Suppressor macrophage (primary cell): ENCODE results near the gene MLF2.
"Not testable (repeated sequence)": the region's sequence is repeated elsewhere in the genome, so short reads cannot be mapped to it uniquely, and the experiment has no call there.

Source experiments
- DNase-seq, 4 experiments: peaks; one replicate each; pipeline ENCODE4 v3.0.0-alpha.2; 2020 to 2022

The MLF2 gene

DNA sequence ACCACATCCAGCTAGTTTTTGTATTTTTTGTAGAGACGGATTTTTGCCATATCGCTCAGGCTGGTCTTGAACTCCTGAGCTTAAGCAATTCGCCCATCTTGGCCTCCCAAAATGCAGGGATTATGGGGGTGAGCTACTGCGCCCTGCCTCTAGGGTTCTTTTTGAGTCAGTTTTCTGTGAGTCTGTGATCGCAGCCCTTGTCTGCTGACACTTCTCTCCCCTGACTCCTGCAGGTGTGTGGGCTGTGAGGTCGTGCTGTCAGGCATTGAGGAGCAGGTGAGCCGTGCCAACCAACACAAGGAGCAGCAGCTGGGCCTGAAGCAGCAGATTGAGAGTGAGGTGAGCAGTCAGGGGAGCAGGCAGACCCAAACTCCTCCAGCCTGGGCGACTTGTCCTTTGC, 22.8 kb downstream of the MLF2 start:
- DNase-seq = no peak

DNA sequence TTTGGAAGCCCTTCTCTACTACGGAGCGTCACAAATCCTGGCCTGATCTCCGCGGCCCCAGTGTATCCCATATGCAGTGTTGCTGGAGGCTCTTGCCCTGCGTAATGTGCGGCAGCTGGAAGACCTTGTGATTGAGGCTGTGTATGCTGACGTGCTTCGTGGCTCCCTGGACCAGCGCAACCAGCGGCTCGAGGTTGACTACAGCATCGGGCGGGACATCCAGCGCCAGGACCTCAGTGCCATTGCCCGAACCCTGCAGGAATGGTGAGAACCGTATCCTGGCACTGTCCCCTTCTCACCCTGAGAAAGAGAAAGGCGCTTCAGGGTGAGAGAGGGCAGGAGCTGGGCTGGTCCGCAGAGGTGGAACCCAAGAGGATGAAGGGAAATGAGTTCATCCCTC, 23.8 kb downstream of the MLF2 start:
- no peak for DNase-seq

DNA sequence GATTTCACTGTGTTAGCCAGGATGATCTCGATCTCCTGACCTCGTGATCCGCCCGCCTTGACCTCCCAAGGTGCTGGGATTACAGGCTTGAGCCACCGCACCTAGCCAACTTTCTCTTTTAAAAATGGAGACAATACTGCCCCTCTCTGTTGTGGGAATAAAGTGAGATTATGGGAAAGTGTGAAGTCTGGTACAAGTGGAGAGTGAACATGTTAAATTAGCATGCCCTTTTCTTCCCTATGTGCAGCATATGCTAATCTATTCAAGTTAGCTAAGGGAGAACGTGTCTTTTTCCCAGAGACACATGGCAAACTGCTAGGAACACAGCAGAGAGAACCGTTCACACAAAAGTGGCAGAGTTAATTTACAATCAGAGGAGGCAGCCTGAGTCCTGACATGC, 27.6 kb downstream of the MLF2 start:
- DNase-seq = no peak

GRCh38 chr12:6724409-6724797, 28.5 kb downstream of the MLF2 start:
- peak; percentile 51 to 72 (median 67) for DNase-seq

- DNase-seq = peak; percentile 98 to 100 (median 99)
These were observed 29.1 kb downstream of the MLF2 start, which contains the start of gene COPS7A for GRCh38 chr12:6723607-6724408. TSS of gene COPS7A (plus strand) at chr12:6724046. CDS start at chr12:6724657, 611 bp downstream.

- no peak for DNase-seq
These were observed 30.1 kb downstream of the MLF2 start for GRCh38 chr12:6722863-6723262.

- DNase-seq = no peak
These were observed 36.0 kb downstream of the MLF2 start for GRCh38 chr12:6716874-6717437.

DNA sequence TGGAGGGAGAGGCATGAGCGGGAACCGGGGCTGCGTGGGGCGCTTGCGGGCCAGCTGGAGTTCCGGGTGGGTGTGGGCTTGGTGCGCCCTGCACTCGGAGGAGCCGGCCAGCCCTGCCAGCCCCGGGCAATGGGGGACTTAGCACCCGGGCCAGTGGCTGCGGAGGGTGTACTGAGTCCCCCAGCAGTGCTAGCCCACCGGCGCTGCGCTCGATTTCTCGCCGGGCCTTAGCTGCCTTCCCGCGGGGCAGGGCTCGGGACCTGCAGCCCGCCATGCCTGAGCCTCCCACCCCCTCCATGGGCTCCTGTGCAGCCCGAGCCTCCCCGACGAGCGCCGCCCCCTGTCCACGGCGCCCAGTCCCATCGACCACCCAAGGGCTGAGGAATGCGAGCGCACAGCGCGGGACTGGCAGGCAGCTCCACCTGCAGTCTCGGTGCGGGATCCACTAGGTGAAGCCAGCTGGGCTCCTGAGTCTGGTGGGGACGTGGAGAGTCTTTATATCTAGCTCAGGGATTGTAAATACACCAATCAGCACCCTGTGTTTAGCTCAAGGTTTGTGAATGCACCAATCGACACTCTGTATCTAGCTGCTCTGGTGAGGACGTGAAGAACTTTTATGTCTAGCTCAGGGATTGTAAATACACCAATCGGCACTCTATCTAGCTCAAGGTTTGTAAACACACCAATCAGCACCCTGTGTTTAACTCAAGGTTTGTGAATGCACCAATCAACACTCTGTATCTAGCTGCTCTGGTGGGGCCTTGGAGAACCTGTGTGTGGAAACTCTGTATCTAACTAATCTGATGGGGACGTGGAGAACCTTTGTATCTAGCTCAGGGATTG, 36.7 kb downstream of the MLF2 start:
- DNase-seq = not testable (repeated sequence)

DNA sequence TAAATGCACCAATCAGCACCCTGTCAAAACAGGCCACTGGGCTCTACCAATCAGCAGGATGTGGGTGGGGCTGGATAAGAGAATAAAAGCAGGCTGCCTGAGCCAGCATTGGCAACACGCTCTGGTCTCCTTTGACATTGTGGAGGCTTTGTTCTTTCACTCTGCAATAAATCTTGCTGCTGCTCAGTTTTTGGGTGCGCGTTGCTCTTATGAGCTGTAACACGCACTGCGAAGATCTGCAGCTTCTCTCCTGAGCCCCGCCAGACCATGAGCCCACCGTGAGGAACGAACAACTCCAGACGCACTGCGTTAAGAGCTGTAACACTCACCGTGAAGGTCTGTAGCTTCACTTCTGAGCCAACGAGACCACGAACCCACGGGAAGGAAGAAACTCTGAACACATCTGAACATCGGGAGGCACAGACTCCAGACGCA, 44.0 kb downstream of the MLF2 start:
- no peak for DNase-seq

DNA sequence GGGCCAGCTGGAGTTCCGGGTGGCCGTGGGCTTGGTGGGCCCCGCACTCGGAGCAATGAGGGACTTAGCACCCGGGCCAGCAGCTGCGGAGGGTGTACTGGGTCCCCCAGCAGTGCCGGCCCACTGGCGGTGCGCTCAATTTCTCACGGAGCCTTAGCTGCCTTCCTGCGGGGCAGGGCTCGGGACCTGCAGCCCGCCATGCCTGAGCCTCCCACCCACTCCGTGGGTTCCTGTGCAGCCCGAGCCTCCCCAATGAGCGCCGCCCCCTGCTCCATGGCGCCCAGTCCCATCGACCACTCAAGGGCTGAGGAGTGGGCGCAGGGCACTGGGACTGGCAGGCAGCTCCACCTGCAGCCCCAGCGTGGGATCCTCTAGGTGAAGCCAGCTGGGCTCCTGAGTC, 44.6 kb downstream of the MLF2 start:
- DNase-seq = not testable (repeated sequence)

DNA sequence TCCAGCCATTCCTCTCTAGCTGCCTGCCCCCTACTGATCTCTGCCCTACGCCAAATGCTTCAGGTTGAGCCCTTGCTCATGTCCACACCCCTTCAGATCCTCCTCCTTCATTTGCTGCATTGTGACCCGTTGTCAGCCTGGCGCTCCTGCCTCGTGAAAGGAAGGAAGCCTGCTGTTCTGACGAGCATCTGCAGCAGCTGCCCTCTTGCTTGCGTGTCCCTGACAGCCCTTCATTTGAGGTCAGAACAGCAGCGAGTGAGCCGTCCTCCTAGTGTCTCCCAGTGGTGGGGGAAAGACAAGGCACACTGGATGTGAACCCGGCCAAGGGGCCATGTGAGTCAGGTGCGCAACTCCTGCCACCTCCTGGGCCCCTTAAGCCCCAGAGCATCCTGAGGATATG, 49.3 kb downstream of the MLF2 start:
- peak; percentile 15 to 58 (median 41) for DNase-seq

- DNase-seq = no peak
These were observed 51.7 kb downstream of the MLF2 start for GRCh38 chr12:6701078-6701768.

DNA sequence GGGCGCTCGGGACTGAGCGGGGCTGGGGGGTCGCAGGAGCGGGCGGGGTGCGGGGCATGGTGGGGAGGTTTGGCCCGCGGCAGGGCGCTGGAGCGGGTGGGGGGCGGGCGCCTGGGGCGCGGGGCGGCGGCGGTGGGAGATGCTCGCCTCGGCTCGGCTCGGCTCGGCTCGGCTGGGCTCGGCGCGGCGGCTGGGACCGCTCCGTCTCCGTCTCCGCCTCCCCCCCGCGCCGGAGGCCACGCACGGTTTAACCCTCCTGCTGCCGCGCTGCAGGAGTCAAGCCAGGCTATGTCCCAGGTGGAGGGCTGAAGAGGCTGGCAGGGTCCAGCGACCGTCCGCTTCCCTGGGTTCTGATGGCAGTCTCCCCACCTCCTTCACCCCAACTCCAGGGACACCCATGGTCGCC, 52.3 kb downstream of the MLF2 start, which contains the start of gene PIANP:
Gene PIANP (minus strand): TSS at position 170 of the 406 bp plus-strand sequence. CDS start 2,754 bp downstream, outside the sequence.
- DNase-seq = peak in 1 of 4 experiments; percentile 38

DNA sequence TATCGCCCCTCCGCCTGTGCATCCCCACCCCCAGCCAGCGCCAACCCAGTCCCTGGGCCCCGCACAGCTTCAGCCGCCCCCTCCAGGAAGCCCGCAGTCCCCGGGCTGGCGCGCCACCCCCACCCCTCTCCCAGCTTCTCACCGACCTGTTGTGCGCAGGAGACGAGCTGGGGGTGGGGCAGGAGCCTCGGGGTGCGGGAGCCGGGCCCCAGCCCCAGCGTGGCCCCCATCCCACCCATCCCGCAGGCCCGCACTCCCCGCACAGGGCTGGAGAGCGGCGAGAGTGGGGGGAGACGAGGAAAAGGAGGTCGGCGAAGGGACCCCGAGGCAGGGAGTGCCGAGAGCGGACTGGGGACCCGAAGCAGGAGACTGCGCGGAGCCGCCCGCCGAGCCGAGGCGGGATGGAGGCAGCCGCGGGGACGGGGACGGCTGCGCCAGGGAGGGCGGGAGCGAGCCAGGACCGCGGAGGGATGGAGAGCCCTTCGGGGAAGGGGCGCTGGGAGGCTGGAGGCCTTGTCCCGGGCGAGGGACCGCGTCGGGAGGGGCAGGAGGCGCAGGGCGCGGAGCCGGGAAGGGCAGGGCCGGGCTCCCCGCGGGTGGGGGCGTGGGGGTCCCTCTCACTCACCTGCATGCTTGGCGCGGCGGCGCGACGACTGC, 52.8 kb downstream of the MLF2 start:
- DNase-seq = no peak

GRCh38 chr12:6699259-6699988, 53.5 kb downstream of the MLF2 start:
- DNase-seq = no peak

DNA sequence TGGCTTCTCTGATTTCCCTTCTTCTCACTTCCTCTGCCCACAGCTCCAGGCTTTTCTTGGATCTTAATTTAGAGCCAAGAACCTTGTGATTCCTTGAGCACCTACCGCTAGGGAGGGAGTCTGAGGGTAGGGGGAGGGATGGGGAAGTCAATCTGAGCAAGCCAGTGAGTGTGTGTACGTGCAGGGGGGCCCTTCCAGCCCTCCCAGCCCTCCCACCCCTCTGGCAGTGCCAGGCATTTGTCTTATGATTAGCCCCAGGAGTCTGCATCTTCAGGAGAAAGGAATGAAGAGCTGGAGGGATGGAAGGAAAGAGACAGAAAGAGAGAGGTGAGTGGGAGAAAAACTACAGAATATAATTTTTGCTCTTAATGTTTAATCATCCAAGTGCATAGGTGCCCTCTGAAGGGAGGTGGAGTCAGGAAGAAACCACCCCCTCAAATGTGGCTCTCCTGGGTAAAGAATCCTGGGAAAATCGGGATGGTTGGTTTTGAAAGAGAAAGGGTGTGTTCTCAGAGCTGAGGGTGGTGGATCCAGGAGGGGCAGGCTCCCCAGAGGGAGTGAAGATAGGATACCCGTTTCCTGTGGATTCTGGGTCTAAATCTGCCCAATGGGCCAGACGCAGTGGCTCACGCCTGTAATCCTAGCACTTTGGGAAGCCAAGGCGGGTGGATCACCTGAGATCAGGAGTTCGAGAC, 54.4 kb downstream of the MLF2 start:
- no peak for DNase-seq
